Subcutaneous adipose tissue (tissue), 4 donors: ENCODE measurements around the gene IL1RAPL1. TPM values are rescaled to one million over a fixed set of nuclear protein-coding genes. Genes with fewer than 3 reads are reported as not detected.

Source experiments
- total RNA-seq, 4 donors: library from RNA; depleted of rRNA; stranded (reverse); fragments of >200 nt; gene quantifications; one replicate each; pipeline ENCODE4 v1.1.0, GENCODE V29; 2016
- TF ChIP-seq, protein P1 (sequence below): fragments of 450-650 bp; IDR thresholded peaks from one replicate; pipeline ENCODE4 v1.5.1; 2016; ENCODE audit warnings: low read depth, mild to moderate bottlenecking, control low read depth, antibody characterized with exemption, moderate library complexity

The IL1RAPL1 gene
- total RNA-seq, 4 donors from 2014 or later: 0.66 TPM; not detected in 3

DNA sequence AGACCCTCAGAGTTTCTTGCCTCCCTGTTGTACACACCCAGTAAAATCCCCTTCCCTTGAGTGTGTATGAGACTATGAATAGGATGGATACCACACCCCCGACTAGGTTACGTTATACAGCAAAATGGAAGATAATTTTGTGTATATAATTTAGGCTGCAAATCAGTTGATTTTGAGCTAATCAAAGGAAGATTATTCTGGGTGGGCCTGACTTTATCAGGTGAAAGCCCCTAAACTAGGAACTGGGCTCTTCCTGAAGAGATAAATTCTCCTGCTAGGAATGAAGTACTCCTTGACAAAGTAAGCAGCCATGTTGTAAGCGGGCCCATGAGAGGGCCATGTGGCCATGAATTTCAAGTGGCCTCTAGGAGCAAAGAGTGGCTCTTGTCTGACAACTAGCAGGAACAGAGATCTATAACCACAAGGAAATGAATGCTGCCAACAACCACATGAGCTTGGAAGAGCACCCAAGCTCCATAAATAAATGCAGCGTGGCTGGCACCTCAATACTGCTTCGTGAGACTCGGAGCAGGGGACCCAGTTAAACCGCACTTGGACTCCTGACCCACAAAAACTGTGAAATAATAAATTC lies 646.4 kb downstream of the IL1RAPL1 start:
- TF ChIP-seq, protein P1, sequence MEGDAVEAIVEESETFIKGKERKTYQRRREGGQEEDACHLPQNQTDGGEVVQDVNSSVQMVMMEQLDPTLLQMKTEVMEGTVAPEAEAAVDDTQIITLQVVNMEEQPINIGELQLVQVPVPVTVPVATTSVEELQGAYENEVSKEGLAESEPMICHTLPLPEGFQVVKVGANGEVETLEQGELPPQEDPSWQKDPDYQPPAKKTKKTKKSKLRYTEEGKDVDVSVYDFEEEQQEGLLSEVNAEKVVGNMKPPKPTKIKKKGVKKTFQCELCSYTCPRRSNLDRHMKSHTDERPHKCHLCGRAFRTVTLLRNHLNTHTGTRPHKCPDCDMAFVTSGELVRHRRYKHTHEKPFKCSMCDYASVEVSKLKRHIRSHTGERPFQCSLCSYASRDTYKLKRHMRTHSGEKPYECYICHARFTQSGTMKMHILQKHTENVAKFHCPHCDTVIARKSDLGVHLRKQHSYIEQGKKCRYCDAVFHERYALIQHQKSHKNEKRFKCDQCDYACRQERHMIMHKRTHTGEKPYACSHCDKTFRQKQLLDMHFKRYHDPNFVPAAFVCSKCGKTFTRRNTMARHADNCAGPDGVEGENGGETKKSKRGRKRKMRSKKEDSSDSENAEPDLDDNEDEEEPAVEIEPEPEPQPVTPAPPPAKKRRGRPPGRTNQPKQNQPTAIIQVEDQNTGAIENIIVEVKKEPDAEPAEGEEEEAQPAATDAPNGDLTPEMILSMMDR: no peak

DNA sequence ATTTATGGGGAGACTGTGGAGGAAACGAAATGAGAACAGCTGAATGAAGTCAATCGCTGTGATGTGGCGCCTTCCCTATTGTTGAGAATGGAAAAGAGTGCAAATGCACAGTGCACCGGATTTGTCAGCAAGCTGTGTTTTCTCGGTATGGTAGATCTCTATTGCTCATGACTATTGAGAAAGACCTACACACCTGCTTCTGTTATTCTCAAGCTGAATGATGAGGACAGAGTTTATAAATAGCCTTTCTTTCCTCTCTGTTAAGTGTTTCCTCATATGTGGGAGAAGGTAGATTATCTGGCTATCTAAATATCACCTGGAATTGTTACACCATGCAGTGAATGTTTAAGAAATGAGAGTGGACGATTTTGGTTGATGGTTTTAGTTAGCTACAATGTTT lies 650.7 kb downstream of the IL1RAPL1 start:
- TF ChIP-seq, protein P1: no peak

DNA sequence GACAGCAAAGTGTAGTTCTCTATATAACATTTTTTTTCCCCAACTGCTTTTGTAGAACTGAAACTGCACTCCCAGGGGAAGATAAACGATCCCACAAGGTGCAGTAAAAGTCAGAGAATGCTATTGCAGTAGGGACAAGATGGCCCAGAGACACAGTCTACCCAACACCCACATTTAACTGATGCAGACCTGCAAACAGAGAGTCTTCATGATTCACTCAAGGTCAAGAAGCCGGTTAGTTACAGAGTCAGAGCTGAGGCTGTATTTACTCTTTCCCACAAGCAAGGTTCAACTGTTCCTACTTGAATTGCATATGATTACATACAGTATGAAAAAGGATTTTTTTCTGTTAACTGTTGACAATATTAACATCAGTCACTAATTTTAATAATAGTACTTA lies 654.6 kb downstream of the IL1RAPL1 start:
- TF ChIP-seq, protein P1: no peak

DNA sequence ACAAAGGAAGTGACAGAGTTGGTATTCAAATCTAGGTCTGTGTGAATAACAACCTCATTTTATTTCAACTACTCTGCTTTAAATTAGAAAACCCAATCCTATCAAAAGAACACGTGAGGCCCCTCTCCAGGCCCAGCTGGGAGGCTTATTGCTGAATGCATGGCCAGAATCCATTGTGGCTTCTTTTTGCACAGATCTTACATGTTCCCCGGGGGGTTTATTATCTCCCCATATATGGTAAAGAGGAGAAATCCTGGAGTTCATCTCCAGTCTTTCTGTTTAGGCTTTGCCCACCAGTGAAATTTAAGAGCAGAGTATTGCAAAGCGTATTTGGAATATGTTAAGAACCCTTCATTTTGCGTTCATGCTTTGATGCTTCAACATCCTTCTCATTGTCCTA lies 655.6 kb downstream of the IL1RAPL1 start:
- TF ChIP-seq, protein P1: no peak

DNA sequence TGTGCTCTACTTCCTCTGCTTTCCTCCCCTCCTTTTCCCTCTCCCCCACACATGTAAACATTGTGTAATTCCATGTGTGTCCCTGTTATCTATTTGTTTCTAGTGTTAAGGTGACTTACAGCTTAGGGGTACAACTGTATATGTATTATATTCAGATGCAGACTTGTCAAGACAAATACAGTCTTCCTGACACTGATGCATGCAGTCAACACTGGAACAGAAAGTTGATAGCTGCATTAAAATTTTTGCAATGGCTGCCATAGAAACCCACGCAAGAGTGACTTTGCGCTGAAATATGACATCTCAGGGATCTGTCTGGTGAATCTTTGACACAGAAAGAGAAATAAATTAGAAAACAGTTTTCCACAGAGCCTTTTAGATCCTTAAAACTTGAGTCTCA lies 656.7 kb downstream of the IL1RAPL1 start:
- TF ChIP-seq, protein P1: no peak

DNA sequence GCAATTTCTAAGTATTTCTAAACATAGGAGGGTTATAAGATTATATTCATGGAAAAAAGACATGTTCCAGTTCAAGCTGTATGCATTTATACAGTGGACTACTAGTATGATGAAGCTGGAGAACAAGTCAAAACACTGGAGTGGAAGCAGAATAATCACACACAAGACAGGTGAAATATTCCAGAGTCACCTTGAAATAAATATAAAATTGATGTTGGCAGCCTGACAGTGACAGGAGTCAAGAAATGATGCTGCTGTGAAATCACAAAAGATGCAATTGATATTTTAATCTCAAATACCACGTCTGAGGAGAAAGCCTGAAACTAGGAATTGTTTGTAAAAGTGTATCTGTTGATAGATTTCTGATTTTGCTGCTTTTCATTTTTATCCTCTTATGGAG lies 667.3 kb downstream of the IL1RAPL1 start:
- TF ChIP-seq, protein P1: no peak

DNA sequence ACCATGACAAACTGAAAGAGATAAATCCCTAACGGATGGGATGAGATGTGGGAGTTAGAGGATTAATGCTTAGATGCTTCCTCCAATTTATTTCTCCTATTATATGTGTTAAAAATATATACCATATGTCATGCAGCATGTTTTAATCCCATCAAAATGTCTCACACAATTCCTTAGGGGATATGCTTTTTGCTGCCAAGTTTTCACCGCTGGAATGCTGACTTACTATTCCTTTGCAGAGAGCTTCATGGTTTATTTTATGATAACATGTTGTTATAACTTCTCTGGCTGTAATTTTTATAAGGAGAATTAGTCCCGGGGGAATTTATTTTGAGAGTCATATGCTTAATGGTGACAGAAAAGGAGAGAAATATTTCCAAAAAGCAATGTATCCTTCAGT lies 670.3 kb downstream of the IL1RAPL1 start:
- TF ChIP-seq, protein P1: no peak
